Measurements from ENCODE around the gene GAS7.
A peak's percentile ranks its signal among the peaks of the same experiment; 100 is the strongest.

Gene GAS7

GRCh38 chr17:10198509-10199249 lies at the start of gene GAS7:
Gene GAS7 (minus strand): TSS chr17:10198606.
- DNase-seq, result peak; percentile 47 to 52

DNA sequence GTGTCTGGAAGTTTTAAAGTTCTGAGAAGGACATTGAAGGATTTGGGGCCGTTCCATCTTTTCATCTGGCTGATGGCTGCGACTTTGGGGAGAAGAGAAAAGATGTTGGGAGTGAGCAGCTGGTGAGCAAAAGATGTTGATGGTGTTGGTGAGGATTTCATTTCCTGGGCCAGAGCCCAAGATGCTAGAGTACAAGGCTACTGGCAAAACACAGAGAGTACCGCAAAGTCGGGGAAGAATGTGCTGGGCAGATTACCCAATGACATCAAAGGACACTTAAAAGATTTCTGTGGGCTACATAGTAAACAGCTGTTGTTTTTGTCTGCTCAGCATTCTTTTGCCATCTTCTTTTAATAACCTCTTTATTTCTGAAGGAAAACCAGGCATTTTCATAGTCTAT lies 49.4 kb upstream of the GAS7 start:
- no peak for DNase-seq

DNA sequence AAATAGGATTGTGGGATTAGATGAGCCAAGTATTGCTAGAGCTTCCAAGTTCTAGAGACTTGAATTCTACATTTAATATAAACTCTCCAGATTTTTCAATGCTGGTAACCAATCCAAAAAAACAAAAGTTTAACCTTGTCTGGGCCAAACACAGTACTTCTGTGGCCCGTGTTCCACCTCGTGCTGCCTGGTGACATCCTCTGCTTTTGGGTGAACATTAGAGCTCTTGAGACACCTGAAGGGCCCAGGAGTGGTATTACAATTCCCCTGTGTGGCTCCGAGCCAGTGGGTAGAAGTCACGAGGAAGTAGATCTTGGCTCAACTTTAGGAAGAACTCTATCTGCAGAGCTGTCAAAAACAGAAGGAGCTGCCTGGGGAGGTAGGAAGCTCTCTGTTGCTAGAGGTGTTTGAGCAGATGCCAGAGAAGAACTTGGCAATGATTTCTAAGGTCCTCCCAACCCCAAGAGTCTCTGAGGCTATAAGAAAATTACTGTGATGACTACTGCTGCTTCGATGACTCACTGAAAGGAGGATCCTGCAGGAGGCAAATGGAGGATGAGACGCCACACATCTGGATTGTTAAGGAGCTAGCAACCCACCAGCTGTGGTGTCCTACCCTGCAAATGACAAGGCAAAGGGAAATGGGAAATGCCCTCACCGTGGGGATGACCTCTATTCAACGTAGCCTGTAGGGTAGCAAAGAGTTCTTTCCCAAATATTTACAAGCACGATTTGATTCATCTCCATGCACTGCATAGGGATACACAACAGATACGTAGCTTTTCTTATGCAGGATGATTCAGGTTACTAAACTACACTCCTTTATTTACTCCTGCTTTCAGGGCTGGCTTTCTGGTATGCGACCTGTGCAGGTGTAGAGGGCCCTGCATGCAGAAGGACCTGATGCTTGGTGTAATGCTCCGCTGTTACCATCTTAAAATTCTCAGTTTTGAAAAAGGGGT lies 45.8 kb upstream of the GAS7 start:
- no peak for DNase-seq

DNA sequence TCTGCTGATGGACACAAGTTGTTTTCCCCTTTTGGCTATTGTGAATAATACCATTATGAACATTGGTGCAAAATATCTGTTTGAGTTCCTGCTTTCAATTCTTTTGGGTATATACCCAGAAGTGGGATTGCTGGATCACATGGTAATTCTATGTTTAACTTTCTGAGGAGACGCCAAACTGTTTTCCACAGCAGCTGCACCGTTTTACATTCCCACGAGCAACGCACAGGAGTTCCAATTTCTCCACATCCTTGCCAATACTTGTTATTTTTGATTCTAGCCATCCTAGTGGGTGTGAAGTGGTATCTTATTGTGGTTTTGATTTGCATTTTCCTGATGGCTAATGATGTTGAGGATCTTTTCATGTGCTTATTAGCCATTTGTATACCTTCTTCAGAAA lies 43.4 kb upstream of the GAS7 start:
- DNase-seq, result no peak

GRCh38 chr17:10238661-10239060 lies 40.3 kb upstream of the GAS7 start:
- DNase-seq, result no peak

DNA sequence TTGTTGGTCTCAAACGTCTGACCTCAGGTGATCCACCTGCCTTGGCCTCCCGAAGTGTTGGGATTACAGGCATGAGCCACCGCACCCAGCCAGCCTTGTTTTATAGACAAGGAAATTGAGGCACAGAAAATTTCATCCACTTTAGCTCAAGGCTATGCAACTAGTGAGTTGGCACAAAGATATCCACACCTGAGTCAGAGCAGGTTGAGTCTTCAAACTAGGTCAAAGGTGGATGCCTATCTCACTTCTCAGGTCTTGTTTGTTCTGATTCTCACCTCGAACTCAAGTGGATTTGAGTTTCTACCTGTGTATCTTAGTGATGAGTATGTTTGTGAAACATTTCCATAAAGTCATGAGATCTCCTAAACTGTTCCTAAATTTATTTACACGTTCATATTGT lies 35.6 kb upstream of the GAS7 start:
- DNase-seq, result no peak

DNA sequence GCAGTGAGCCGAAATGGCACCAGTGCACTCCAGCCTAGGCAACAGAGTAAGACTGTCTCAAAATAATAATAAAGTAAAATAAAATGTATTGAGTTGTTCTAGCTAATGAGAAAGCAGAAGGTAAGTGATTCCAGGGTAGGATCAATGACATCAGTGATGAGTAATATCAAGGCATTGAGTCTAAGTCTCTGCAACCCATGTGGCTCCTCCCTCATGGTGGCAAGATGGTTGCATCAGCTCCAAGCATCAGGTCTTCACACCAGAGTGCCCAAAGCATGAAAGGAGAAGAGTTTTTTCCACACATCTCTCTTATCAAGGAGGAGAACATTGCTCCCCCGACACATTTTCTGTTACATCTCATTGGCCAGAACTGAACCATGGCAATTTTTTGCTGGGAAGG lies 34.8 kb upstream of the GAS7 start:
- no peak for DNase-seq

GRCh38 chr17:10229181-10229580 lies 30.8 kb upstream of the GAS7 start:
- no peak for DNase-seq

DNA sequence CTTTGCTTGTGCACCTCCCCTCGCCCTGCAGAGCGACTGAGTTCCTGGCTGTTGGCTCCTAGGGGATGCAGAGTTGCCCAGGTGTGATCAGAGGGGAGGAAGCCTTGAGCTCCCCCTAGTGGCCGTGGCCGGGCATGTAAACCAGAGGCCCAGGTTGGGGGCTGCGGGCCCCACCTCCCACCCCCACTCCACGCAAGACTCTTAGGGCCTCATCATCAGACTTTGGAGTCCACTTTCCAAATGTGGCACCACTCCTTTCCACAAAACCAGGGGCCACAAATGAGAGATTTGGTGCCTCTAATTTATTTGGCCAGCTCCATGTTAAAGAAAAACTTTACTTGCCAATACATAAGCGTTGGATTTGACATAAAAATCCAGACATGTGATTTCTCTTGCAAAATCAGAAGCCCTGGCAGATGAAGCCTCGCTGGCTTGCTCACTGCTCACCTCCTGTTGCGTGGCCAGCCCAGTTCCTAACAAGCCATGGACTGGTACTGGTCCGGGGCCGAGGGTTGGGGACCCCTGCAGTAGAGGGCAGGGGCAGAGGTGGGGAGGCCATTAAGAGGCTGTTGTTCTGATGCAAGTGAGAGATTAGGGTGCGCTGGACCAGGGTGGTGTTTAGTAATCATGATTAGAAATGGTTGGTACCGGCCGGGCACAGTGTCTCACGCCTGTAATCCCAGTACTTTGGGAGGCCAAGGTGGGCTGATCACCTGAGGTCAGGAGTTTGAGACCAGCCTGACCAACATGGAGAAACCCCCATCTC lies 28.7 kb upstream of the GAS7 start:
- peak; percentile 29 to 52 for DNase-seq

DNA sequence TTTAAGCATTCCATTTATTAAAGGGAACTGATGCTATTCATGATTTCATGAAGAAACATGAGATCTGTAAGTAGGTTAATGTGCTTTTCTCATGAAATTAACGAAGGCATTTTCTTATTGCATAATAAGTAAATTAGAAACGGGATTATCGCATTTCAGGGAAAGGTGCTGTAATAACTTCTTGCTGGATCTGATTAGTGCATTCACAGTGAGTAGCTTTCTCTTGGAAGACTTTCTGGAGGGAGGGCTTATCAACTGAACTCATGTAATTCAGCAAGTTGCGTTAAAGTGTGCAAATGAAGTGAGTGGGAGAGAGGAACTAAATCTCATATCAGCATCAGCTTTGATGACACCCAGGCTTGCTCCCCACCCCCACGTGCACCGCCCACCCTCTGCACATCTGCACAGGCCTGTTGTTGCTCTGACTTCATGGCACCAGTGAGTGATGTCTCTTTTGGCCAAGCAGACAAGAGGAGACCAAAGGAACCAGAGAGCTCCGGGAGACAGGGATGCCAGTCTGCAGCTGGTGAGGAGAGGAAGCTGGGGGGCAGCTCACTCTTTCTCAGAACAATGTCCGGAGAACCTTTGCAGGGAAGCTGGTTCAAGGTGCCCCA lies 26.3 kb upstream of the GAS7 start:
- no peak for DNase-seq

DNA sequence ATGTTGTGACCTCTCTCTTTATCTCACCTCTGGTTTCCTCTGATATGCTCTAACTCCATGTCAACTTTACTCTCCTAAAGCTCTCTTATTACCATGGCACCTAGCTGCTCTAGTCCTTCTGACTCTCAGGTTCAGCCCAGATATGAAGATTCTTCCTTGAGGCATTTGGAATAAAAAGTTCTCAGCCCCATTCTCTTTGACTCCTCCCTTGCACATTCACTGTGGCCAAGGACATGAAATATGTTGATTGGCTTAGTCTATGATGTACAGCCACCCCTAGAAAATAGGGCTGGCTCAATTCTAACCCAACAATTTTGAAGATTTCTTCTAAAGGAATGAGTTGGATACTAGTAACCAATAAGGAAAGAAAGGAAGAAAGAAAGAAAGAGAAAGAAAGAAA lies 20.8 kb upstream of the GAS7 start:
- DNase-seq, result no peak

- DNase-seq, result no peak
Measured at GRCh38 chr17:10217916-10218315, 19.5 kb upstream of the GAS7 start.

DNA sequence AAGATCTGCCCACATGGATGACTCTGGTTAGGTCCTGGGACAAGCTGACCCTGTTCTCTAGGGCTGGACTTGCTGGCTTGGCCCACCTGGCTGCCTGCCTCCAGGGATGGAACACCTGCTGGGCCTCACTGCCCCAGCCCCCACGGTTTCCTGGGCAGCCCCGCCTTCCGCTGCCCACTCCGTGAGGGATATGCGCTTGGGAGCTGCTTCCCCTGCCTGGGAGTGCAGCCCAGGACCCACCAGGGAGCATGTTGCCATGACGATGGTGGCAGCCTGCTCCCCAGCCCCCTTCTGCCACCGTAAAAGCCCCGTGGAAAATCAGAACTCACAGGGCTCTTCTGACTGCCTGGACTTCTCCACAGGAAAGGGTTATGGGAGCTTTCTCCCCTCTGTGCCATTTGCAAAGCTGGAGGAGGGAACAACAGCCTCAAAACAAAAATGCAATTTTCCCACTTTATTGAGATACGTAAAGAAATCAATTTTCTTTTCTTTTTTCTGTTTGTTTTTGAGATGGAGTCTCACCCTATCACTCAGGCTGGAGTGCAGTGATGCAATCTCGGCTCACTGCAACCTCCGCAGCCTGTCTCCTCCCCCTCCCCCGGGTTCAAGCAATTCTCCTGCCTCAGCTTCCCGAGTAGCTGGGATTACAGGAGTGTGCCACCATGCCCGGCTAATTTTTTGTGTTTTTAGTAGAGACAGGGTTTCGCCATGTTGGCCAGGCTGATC lies 18.0 kb upstream of the GAS7 start:
- DNase-seq, result no peak

DNA sequence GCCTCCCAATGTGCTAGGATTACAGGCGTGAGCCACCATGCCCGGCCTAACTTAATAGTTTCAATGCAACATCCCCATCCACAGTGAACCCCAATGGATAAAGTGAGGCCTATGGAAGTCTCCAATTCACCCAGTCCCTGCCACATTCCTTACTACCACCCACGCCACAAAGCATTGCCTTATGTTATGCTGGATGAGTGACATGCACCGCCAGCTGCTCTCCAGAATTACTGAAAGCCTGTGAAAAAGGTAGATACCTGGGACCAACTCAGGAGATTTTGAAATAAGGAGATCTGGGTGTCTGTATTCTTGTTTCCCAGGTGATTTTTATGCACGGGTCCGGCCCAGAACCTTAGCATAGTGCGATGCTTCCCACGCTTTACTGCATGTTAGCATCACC lies 16.9 kb upstream of the GAS7 start:
- DNase-seq, result no peak

GRCh38 chr17:10211666-10212065 lies 13.3 kb upstream of the GAS7 start:
- no peak for DNase-seq

DNA sequence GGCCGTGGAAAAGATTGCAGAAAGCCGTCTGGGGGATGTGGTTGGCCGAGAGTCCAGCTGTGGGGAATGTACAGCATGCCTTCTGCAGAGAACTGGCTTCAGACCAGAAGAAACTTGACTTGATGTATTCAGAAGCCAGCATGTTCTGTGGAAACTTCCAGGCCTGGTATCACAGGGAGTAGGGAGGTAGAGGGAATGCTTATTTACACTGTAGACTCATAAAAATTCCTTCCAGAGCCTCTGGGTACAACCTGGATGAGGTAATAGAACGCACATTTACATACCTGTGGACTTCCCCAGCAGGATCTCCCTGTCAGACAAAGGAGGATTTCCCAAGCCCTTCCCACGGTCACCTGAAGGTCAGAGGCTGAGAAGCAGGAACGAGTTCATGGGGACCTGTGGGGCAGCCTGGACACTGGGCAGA lies 11.8 kb upstream of the GAS7 start:
- no peak for DNase-seq

GRCh38 chr17:10208604-10209193 lies 10.3 kb upstream of the GAS7 start:
- no peak for DNase-seq

GRCh38 chr17:10207153-10207552 lies 8.7 kb upstream of the GAS7 start:
- no peak for DNase-seq

- peak in 1 of 2 donors; percentile 7 for DNase-seq
Measured at GRCh38 chr17:10205549-10206185, 7.3 kb upstream of the GAS7 start.

GRCh38 chr17:10201680-10202079 lies 3.3 kb upstream of the GAS7 start:
- no peak for DNase-seq

DNA sequence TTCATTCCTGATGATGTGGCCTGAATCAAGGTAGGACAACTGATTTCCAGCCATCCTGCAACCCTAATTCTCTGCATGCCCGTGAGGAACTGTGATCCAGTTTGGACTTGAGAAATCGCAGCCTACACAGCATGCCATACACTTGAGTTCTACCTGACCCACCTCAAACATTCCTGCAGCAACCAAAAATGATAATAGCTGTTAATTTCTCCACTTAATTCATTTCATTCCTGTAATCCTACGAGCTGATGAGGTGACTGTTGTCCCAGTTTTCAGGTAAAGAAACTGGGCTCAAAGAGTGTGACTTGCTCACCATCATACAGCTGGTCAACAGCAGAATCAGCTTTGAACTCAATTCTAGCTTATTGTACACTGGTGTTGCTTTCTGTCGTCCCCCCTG lies 2.2 kb upstream of the GAS7 start:
- DNase-seq, result no peak

Measured in CD4-positive, alpha-beta T cell treated with Interleukin-1 beta for 1 hour (primary cell).